DND-41 (cell line): Measurements from ENCODE around the gene TAF4.

Experiments
- EZH2 ChIP-seq: IDR thresholded peaks from 3 replicates; pipeline ENCODE4 v1.6.1; 2012; ENCODE audit warnings: borderline replicate concordance, low read depth, mild to moderate bottlenecking, moderate library complexity, low read length, inconsistent platforms; ENCODE audit not compliant: severe bottlenecking
- TF ChIP-seq, protein P1 (sequence below): IDR thresholded peaks from 2 replicates; pipeline ENCODE4 v1.5.1; 2012; ENCODE audit warnings: borderline replicate concordance, low read length, moderate library complexity, mild to moderate bottlenecking; ENCODE audit not compliant: poor library complexity, severe bottlenecking; ENCODE audit errors: extremely low read depth

DNA sequence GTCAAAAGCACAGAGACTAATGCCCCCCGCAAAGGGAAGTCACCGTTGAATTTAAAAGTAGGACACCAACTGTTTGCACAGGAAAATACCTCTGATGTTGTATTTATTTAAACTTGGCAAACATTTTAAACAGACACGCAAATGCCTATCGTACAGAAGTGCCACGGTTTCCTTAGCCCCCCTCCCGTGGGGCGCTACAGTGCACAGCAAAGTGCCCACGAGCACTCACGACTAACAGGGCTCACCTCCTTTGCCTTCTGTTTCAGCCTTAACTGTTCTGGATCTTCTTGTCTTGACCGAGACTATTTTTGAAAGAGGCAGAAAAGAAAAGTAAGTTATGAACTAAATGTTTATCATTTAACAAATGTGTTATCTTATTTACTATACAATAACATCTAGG lies 67.8 kb downstream of the TAF4 start:
- no peak for TF ChIP-seq EZH2
- TF ChIP-seq, protein P1, sequence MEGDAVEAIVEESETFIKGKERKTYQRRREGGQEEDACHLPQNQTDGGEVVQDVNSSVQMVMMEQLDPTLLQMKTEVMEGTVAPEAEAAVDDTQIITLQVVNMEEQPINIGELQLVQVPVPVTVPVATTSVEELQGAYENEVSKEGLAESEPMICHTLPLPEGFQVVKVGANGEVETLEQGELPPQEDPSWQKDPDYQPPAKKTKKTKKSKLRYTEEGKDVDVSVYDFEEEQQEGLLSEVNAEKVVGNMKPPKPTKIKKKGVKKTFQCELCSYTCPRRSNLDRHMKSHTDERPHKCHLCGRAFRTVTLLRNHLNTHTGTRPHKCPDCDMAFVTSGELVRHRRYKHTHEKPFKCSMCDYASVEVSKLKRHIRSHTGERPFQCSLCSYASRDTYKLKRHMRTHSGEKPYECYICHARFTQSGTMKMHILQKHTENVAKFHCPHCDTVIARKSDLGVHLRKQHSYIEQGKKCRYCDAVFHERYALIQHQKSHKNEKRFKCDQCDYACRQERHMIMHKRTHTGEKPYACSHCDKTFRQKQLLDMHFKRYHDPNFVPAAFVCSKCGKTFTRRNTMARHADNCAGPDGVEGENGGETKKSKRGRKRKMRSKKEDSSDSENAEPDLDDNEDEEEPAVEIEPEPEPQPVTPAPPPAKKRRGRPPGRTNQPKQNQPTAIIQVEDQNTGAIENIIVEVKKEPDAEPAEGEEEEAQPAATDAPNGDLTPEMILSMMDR = no peak
